ENCODE results near the gene TRAK2. TPM values are rescaled to one million over a fixed set of nuclear protein-coding genes. Genes with fewer than 3 reads are reported as not detected.

TRAK2 gene
- total and polyA plus RNA-seq, 2 of the 13 experiments (the other 11 are each of a cell fraction or from before 2014, with no cell fraction given), result 7.7 to 21.0 TPM

GRCh38 chr2:201452058-201452921 lies 1.0 kb upstream of the TRAK2 start (continued):
- TF ChIP-seq PAX8 (CRISPR knock-in tag; IDR thresholded peaks at IDR 0.05; ENCODE audit: borderline replicate concordance) (0 out of 2 replicates have a peak, but pooled peaks have one; percentile 16), ZNF121 (CRISPR knock-in tag; IDR thresholded peaks at IDR 0.05) (peak; percentile 5; the same call in 1 of the 2 replicates), FOSL2 (CRISPR knock-in tag; IDR thresholded peaks at IDR 0.05) (peak; percentile 82), ZNF776 (CRISPR knock-in tag; IDR thresholded peaks at IDR 0.05) (no peak; the same call in 1 of the 2 replicates), MAZ (IDR thresholded peaks at IDR 0.05; ENCODE audit: borderline replicate concordance, low read depth, low read length) (no peak), MAZ (CRISPR knock-in tag; IDR thresholded peaks at IDR 0.05; ENCODE audit: low read depth) (peak; percentile 0; the same call in 1 of the 2 replicates), CBX1 (IDR thresholded peaks at IDR 0.05; ENCODE audit: low read depth) (peak; percentile 26), CBX5 (CRISPR knock-in tag; IDR thresholded peaks at IDR 0.05; ENCODE audit: borderline replicate concordance) (no peak; the same call in 1 of the 2 replicates), XBP1 (CRISPR knock-in tag; IDR thresholded peaks at IDR 0.05) (no peak), ZSCAN20 (CRISPR knock-in tag; IDR thresholded peaks at IDR 0.05; ENCODE audit: borderline replicate concordance) (peak; percentile 56; the same call in 1 of the 2 replicates), TCF7L2 (IDR thresholded peaks at IDR 0.05; ENCODE audit: low read depth, low read length) (no peak), FOXP4 (CRISPR knock-in tag; IDR thresholded peaks at IDR 0.05) (no peak), ZBTB10 (CRISPR knock-in tag; IDR thresholded peaks at IDR 0.05; ENCODE audit: borderline replicate concordance) (peak; percentile 55), MXD3 (CRISPR knock-in tag; IDR thresholded peaks at IDR 0.05) (no peak)
- TF ChIP-seq, protein P1, sequence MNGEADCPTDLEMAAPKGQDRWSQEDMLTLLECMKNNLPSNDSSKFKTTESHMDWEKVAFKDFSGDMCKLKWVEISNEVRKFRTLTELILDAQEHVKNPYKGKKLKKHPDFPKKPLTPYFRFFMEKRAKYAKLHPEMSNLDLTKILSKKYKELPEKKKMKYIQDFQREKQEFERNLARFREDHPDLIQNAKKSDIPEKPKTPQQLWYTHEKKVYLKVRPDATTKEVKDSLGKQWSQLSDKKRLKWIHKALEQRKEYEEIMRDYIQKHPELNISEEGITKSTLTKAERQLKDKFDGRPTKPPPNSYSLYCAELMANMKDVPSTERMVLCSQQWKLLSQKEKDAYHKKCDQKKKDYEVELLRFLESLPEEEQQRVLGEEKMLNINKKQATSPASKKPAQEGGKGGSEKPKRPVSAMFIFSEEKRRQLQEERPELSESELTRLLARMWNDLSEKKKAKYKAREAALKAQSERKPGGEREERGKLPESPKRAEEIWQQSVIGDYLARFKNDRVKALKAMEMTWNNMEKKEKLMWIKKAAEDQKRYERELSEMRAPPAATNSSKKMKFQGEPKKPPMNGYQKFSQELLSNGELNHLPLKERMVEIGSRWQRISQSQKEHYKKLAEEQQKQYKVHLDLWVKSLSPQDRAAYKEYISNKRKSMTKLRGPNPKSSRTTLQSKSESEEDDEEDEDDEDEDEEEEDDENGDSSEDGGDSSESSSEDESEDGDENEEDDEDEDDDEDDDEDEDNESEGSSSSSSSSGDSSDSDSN (CRISPR knock-in tag; IDR thresholded peaks at IDR 0.05), result peak; percentile 76; the same call in 1 of the 2 replicates
- TF ChIP-seq, protein P2, sequence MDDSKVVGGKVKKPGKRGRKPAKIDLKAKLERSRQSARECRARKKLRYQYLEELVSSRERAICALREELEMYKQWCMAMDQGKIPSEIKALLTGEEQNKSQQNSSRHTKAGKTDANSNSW (CRISPR knock-in tag; IDR thresholded peaks at IDR 0.05; ENCODE audit: borderline replicate concordance), result 0 out of 2 replicates have a peak, but pooled peaks have one; percentile 43
- TF ChIP-seq, protein P3, sequence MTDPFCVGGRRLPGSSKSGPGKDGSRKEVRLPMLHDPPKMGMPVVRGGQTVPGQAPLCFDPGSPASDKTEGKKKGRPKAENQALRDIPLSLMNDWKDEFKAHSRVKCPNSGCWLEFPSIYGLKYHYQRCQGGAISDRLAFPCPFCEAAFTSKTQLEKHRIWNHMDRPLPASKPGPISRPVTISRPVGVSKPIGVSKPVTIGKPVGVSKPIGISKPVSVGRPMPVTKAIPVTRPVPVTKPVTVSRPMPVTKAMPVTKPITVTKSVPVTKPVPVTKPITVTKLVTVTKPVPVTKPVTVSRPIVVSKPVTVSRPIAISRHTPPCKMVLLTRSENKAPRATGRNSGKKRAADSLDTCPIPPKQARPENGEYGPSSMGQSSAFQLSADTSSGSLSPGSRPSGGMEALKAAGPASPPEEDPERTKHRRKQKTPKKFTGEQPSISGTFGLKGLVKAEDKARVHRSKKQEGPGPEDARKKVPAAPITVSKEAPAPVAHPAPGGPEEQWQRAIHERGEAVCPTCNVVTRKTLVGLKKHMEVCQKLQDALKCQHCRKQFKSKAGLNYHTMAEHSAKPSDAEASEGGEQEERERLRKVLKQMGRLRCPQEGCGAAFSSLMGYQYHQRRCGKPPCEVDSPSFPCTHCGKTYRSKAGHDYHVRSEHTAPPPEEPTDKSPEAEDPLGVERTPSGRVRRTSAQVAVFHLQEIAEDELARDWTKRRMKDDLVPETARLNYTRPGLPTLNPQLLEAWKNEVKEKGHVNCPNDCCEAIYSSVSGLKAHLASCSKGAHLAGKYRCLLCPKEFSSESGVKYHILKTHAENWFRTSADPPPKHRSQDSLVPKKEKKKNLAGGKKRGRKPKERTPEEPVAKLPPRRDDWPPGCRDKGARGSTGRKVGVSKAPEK (CRISPR knock-in tag; IDR thresholded peaks at IDR 0.05; ENCODE audit: borderline replicate concordance), result peak; percentile 52; the same call in 1 of the 2 replicates

Measured in HepG2 (cell line).